Stimulated activated CD4-positive, alpha-beta T cell treated with anti-CD3 and anti-CD28 coated beads, Interleukin-12 subunit alpha, Interleukin-12 subunit beta, amount 100 ng/mL, for 48 hours (primary cell): ENCODE results near the gene SWAP70.
"Not testable (repeated sequence)": the region's sequence is repeated elsewhere in the genome, so short reads cannot be mapped to it uniquely, and the experiment has no call there.

Experiments used
- DNase-seq, 3 donors: peaks; one replicate each; pipeline ENCODE4 v3.0.0-alpha.2; 2020; ENCODE audit warnings: low read depth in 2 of 3, low spot score in 1 of 3

Gene SWAP70

GRCh38 chr11:9689721-9690120 lies 25.8 kb downstream of the SWAP70 start:
- no peak for DNase-seq

GRCh38 chr11:9691865-9692264 lies 28.0 kb downstream of the SWAP70 start:
- DNase-seq: no peak

- DNase-seq: no peak
Measured at GRCh38 chr11:9692691-9693090, 28.8 kb downstream of the SWAP70 start.

DNA sequence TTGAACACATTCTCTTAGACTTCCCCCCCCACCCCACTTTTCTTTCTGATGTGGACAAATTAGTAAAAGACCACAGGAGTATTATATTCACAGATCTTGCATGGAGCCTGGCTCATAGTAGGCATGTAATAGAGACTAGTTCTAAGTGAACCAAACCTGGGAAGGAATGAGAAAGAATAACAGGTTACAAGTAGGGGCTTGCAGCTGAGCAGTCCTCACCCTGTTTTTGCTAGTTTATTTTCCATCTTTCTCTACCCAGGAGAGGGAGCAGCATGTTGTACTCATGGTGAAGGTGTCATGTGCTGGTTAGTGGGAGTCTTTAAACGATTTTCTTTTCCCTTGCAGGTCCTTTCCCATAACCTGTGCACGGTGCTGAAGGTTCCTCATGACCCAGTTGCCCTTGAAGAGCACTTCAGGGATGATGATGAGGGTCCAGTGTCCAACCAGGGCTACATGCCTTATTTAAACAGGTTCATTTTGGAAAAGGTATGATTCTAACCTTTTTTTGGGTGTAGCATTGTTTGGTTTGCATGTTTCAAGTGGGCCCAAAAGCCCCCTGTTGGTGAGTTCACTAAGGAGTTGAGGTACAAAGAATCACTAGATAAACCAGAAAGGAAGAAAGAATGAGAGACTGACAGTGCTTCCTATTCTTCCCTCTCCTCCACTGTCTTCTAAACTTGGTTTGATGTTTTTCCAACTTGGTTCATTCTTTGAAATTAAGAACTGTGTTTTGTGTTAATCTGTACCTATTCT lies 30.1 kb downstream of the SWAP70 start:
- no peak for DNase-seq

DNA sequence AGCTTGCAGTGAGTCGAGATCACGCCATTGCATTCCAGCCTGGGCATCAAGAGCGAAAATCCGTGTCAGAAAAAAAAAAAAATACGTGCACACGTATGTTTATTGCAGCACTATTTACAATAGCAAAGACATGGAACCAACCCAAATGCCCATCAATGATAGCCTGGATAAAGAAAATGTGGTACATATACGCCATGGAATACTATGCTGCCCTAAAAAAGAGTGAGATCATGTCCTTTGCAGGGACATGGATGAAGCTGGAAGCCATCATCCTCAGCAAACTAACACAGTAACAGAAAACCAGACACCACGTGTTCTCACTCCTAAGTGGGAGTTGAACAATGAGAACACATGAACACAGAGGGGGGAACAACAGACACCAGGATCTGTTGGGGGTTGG lies 31.4 kb downstream of the SWAP70 start:
- not testable (repeated sequence) for DNase-seq

DNA sequence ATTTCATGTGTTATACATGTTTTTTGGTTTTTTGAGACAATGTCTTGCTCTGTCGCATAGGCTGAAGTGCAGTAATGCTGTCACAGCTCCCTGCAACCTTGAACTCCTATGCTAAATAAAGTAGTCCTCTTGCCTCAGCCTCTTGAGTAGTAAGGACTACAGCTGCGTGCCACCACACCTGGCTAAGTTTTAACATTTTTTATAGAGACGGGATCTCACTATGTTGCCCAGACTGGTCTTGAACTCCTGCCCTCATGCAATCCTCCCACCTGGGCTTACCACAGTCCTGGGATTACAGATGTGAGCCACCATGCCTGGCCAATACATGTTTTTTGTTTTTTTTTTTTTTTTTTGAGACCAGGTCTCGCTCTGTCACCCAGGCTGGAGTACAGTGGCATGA lies 33.9 kb downstream of the SWAP70 start:
- no peak for DNase-seq

- DNase-seq: no peak
Measured at GRCh38 chr11:9700105-9700801, 36.4 kb downstream of the SWAP70 start.

GRCh38 chr11:9701799-9702198 lies 37.9 kb downstream of the SWAP70 start:
- DNase-seq: no peak

- no peak for DNase-seq
Measured at GRCh38 chr11:9703280-9703679, 39.4 kb downstream of the SWAP70 start.

- no peak for DNase-seq
Measured at GRCh38 chr11:9704037-9704436, 40.2 kb downstream of the SWAP70 start.

DNA sequence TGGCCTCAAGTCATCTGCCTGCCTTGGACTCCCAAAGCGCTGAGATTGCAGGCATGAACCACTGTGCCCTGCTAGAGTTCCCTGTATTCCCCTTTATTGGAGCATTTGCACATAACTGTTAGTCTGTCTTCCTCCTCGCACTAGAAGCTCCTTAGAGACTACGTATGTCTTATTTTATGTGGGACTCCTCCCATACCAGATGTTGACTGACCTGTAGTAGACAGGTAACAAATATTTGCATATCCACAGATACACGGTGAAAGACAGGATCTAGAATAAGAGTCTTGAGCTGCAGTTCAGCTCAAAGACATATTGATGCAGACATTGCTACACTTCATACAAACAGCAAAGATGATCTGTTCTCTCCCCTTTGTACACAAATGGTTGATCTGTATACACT lies 40.7 kb downstream of the SWAP70 start:
- DNase-seq: no peak

GRCh38 chr11:9705361-9705760 lies 41.5 kb downstream of the SWAP70 start:
- not testable (repeated sequence) for DNase-seq

GRCh38 chr11:9708544-9708943 lies 44.7 kb downstream of the SWAP70 start:
- no peak for DNase-seq

GRCh38 chr11:9710223-9710622 lies 46.3 kb downstream of the SWAP70 start:
- DNase-seq: no peak

- DNase-seq: no peak
Measured at GRCh38 chr11:9710852-9711251, 47.0 kb downstream of the SWAP70 start.

- DNase-seq: no peak
Measured at GRCh38 chr11:9711454-9712307, 47.8 kb downstream of the SWAP70 start.

DNA sequence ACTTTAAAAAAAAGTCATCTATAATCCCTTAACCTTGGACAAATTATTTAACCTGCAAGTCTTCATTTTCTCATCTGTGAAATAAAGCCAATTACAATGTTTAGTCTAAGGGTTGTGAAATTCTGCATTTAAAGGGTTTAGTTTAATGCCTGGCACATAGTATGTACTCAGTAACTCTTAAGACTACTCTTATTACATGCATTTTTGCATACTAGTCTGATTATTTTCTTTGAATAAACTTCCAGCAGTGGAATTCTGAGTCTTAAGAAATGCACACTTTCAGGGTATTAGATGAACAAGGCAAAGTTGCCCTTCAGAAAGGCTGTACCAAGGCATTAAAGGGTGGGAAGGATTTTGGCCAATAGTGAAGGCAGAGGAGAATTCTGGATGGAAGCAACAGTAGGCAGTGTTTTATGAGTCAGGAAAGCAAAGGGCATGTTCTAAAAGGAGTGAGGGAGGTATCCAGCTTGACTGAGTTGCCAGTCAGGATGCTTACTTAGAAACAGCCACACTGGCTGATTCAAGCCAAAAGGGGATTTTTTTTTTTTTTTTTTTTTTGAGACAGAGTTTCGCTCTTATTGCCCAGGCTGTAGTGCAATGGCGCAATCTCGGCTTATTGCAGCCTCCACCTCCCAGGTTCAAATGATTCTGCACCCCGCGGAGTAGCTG lies 50.5 kb downstream of the SWAP70 start:
- DNase-seq: no peak

- peak in 1 of 3 donors; percentile 12 for DNase-seq
Measured at GRCh38 chr11:9716275-9717039, 52.6 kb downstream of the SWAP70 start.

DNA sequence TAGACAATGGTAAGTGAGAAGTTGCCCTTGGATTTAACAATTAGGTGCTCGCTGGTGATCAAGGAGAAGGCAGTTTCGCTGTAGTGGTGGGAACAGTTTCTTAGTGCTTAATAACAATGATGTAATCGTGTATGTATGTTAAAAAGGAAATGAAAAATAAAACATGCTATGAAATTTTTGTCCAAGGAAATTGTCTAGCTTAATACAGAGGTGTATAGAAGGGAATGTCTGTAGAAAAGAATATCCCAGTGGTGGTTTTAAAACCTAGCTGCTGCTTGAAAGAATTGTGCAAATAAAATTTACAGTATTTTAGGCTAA lies 53.1 kb downstream of the SWAP70 start:
- no peak for DNase-seq

- no peak for DNase-seq
Measured at GRCh38 chr11:9717719-9718118, 53.8 kb downstream of the SWAP70 start.

DNA sequence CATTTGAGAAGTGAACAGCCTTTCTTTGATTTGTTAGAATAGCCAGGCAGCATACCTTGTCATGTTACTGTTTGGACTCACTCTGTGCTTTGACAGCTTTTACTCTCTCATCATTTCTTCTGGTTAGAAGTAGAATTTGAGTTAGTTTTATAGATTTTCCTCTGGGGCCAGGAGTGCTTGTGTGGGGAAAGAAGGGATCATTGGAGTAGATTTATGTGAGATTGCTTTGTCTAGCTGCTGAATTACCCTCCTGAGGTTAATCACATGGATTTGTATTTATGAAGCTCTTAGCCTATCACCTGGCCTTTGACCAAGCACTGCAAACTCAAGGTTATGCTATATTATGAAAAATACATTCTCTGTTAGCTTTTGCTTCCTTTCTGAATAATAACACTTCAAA lies 54.3 kb downstream of the SWAP70 start:
- DNase-seq: no peak
